Thoracic aorta (tissue), 2 donors: ENCODE results near the gene CNTD1. TPM values are rescaled to one million over a fixed set of nuclear protein-coding genes. Genes with fewer than 3 reads are reported as not detected.
A peak's percentile ranks its signal among the peaks of the same experiment; 100 is the strongest.

Experiments used
- ATAC-seq: fragments of 150-250 bp; one replicate; pipeline ENCODE4 v1.8.0; 2017; ENCODE audit warnings: low read depth; ENCODE audit not compliant: insufficient number of reproducible peaks, low FRiP score
- DNase-seq: peaks from one replicate; pipeline ENCODE4 v3.0.0-alpha.2; 2020; ENCODE audit warnings: low spot score
- H3K27ac ChIP-seq, 2 donors: fragments of 200-600 bp; sonication (generic); 1 replicate in 1 of 2; 2 replicates in 1 of 2; pipeline ENCODE4 v1.5.1; 2016; ENCODE audit warnings: mild to moderate bottlenecking in 2 of 2, moderate library complexity in 2 of 2
- H3K27me3 ChIP-seq: fragments of 200-600 bp; sonication (generic); replicated peaks from 2 replicates; pipeline ENCODE4 v1.6.0; 2016; ENCODE audit warnings: mild to moderate bottlenecking; ENCODE audit not compliant: insufficient read depth
- H3K36me3 ChIP-seq: fragments of 200-600 bp; sonication (generic); one replicate; pipeline ENCODE4 v1.5.1; 2016
- H3K4me1 ChIP-seq, 2 donors: fragments of 200-600 bp; sonication (generic); 1 replicate in 1 of 2; 2 replicates in 1 of 2; pipeline versions ENCODE4 v1.5.1 to v1.6.0; 2016; ENCODE audit warnings: low read depth in 2 of 2, mild to moderate bottlenecking in 1 of 2; ENCODE audit not compliant: control insufficient read depth in 1 of 2
- H3K4me3 ChIP-seq: fragments of 200-600 bp; sonication (generic); 2 replicates; pipeline ENCODE4 v1.5.1; 2016; ENCODE audit warnings: mild to moderate bottlenecking
- H3K9me3 ChIP-seq: fragments of 200-600 bp; sonication (generic); 2 replicates; pipeline ENCODE4 v1.5.1; 2016
- total RNA-seq, 2 donors: library from RNA; depleted of rRNA; stranded (reverse); fragments of >200 nt; gene quantifications; one replicate each; pipeline versions ENCODE4 v1.1.0 to v1.2.3, GENCODE V29; 2016
- TF ChIP-seq, protein P1 (sequence below): fragments of 200-600 bp; sonication (generic); IDR thresholded peaks from one replicate; pipeline ENCODE4 v1.5.1; 2019; ENCODE audit warnings: antibody characterized with exemption

The CNTD1 gene
- total RNA-seq, 2 donors from 2014 or later: not detected

DNA sequence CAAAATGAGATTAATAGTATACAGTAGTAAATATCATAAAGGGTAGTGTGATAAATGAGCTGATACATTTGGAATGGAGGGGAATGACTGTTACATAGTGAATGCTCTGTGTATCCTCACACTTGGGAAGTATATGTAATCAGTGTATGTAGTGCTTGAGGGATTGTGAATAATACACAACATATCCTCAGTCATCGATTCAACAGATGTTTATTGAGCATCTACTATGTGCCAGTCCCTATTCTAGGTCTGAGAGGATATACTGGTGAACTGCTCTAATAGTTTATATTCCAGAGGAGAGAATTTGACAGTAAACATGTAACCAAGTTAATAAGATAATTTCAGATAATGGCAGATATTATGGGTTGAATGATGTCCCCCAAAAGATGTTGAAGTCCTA is 28.8 kb downstream of the CNTD1 start:
- TF ChIP-seq, protein P1, sequence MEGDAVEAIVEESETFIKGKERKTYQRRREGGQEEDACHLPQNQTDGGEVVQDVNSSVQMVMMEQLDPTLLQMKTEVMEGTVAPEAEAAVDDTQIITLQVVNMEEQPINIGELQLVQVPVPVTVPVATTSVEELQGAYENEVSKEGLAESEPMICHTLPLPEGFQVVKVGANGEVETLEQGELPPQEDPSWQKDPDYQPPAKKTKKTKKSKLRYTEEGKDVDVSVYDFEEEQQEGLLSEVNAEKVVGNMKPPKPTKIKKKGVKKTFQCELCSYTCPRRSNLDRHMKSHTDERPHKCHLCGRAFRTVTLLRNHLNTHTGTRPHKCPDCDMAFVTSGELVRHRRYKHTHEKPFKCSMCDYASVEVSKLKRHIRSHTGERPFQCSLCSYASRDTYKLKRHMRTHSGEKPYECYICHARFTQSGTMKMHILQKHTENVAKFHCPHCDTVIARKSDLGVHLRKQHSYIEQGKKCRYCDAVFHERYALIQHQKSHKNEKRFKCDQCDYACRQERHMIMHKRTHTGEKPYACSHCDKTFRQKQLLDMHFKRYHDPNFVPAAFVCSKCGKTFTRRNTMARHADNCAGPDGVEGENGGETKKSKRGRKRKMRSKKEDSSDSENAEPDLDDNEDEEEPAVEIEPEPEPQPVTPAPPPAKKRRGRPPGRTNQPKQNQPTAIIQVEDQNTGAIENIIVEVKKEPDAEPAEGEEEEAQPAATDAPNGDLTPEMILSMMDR: no peak
- Histone ChIP-seq H3K36me3 (no peaks in the 10 kb centered on the region), H3K4me1 (peaks cover 12 to 22% of the 10 kb centered on the region in 2 donors), H3K27ac (no peak overlapping the region), H3K9me3 (no peaks in the 10 kb centered on the region), H3K27me3 (no peaks in the 10 kb centered on the region), H3K4me3 (no peak overlapping the region)
- DNase-seq (no peak), ATAC-seq (no peak)

GRCh38 chr17:42830971-42831370 is 32.3 kb downstream of the CNTD1 start:
- ATAC-seq: no peak
- no peak overlapping the region for H3K27ac ChIP-seq
- TF ChIP-seq, protein P1: no peak

DNA sequence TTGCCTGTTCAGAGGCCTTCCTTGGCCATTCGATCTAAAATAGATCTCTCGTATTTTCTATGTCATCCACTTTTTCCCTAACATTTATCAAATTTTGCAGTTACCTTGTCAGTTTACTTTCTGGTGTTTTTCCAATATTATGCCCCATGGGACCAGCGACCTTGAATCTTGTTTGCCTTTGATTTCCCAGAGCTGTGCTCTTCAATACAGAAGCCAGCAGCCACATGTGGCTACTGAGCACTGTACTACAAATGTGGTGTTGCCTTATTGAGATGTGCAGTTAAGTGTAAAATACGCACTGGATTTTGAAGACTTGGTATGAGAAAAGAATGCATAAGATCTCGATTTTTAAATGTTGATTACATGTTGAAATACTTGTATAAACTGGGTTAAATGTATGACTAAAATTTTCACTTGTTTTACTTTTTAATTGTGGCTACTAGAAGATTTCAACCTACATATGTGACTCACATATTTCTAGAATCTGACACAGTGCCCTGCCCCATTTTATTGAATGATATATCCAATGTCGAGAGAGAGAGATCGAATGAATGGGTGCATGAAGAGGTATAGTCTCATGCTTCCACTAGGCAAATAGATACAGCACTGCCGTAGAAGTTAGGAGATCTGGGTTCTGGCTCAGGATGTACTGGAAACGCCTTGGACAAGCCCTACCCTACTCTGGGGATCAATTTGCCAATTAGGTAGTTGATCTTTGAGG is 33.7 kb downstream of the CNTD1 start:
- TF ChIP-seq, protein P1: no peak
- ATAC-seq (no peak), DNase-seq (no peak)
- H3K27ac ChIP-seq: peak overlapping the region; percentile 84 to 85
- H3K4me3 ChIP-seq: peak overlapping the region; percentile 96
- H3K36me3 ChIP-seq: peaks cover 5% of the 10 kb centered on the region
- peaks cover 9 to 20% of the 10 kb centered on the region in 2 donors for H3K4me1 ChIP-seq
- no peaks in the 10 kb centered on the region for H3K27me3 ChIP-seq
- H3K9me3 ChIP-seq: no peaks in the 10 kb centered on the region

More at GRCh38 chr17:42830971-42831370, 32.3 kb downstream of the CNTD1 start:
- DNase-seq: no peak
- H3K4me1 ChIP-seq: peaks cover 9 to 20% of the 10 kb centered on the region in 2 donors
- H3K9me3 ChIP-seq: no peaks in the 10 kb centered on the region
- no peak overlapping the region for H3K4me3 ChIP-seq
- no peaks in the 10 kb centered on the region for H3K27me3 ChIP-seq
- no peaks in the 10 kb centered on the region for H3K36me3 ChIP-seq

DNA sequence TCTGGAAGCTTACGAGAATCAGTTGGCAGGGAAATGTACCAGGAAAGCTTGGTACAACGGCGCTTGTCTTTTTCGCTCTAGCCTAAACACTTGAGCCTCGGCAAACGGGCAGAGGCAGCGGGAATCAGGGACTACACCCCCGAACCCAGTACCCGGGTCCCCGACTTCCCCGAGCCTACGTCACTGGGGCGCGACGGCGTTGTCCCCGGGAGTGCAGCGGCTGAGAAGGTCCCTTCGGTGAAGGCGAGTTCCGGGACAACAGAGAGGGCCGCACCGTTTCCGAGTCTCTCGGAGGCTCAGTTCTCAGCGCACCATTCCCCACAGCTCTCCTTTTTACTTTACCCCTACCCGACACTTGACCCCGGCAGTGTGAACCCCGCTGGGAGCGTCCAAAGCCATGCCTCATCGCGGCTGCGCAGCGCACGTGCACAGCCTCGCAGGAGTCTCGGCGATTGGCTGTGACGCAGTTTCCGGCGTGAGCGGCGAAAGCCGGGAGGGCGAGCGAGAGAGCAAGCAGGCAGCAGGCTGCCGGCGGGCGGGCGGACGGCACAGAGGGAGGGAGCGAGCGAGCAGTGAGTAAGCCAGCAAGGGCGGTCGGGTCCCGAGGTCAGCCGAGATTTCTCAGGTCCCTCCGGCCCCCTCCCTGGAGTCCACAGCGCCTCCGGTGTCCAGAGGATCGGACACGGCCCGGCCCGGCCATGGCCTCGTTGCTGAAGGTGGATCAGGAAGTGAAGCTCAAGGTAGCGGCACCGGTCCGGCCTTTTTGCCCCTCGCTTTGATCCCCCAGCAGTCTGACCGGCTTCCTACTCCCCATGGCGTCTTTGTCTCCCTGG is 34.5 kb downstream of the CNTD1 start, which contains the start of gene PSME3:
Gene PSME3, plus strand, starts transcription at position 464 of the 833 bp plus-strand sequence. Its CDS starts 235 bp downstream, at position 699.
- Histone ChIP-seq H3K27ac (peak within 1 kb of the TSS; percentile 84 to 85), H3K4me3 (peak within 1 kb of the TSS; percentile 96), H3K4me1 (peaks cover 9 to 20% of the 10 kb centered on the region in 2 donors), H3K36me3 (peaks cover 13% of the 10 kb centered on the region), H3K9me3 (no peaks in the 10 kb centered on the region), H3K27me3 (no peaks in the 10 kb centered on the region)
- peak; percentile 79 for ATAC-seq
- peak; percentile 71 for DNase-seq
- TF ChIP-seq, protein P1: no peak

DNA sequence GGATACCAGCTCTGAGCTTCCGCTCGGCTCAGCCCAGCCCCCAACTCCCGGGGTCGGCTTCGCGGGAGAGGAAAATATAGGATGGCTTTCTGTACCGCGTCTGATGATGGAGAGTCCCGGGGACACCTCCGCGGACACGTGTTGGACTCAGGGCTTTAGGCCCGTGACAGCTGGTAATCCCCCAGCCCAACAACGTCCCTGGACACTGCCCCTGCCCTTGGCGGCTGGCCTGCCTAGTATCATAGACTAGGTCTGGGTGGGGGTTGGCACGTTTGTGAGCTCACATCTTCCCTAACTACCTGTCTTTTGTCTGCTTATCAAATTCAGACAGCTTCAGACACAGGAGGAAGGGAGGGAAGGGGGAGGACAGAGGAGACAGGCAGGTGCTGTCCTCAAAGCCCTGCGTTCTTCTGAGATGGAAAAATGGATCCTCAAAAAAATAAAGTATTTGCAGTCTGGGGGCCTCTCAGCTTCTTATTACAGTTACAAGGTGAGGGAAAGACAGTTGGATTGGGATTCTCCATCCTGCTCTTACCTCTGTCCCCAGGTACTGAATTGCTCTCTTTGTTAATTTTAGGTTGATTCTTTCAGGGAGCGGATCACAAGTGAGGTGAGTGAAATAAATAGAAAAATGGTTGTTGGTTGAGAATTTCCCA is 35.2 kb downstream of the CNTD1 start:
- no peak for ATAC-seq
- Histone ChIP-seq H3K9me3 (no peaks in the 10 kb centered on the region), H3K4me3 (peak overlapping the region; percentile 96), H3K4me1 (peaks cover 9 to 20% of the 10 kb centered on the region in 2 donors), H3K27me3 (no peaks in the 10 kb centered on the region), H3K36me3 (peaks cover 20% of the 10 kb centered on the region), H3K27ac (peak overlapping the region; percentile 84 to 85)
- TF ChIP-seq, protein P1: no peak
- no peak for DNase-seq
